Neural progenitor cell (in vitro differentiated cells): ENCODE measurements around the gene FAM78A.

Experiments used
- EZH2 ChIP-seq: fragments of 200-600 bp; sonication (generic); IDR thresholded peaks from 2 replicates; pipeline ENCODE4 v1.6.1; 2017; ENCODE audit warnings: antibody characterized with exemption, mild to moderate bottlenecking, moderate library complexity
- EZH2phosphoT487 ChIP-seq: fragments of 200-600 bp; sonication (generic); IDR thresholded peaks from 2 replicates; pipeline ENCODE4 v1.6.1; 2017; ENCODE audit warnings: antibody characterized with exemption
- TF ChIP-seq, protein P1 (sequence below): fragments of 200-600 bp; sonication (generic); IDR thresholded peaks from 2 replicates; pipeline ENCODE4 v1.5.1; 2017; ENCODE audit warnings: antibody characterized with exemption, mild to moderate bottlenecking

DNA sequence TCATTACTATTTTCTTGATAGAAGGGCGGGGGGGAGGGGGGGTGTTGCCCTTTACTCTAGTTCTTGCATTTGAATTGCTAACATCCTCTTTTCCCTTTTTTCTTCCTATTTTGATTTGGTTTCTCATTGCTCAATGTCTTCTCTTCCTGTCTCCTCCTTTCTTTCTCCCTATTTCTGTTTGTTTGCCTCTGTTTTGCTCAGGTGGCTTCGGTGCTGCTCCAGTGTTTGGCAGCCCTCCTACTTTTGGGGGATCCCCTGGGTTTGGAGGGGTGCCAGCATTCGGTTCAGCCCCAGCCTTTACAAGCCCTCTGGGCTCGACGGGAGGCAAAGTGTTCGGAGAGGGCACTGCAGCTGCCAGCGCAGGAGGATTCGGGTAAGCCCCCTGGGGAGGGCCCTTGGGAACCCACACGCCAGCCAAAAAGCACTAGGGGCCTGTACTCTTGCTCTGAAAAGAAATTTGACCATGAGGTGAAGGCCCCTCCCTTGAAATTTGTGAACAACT lies 48.3 kb downstream of the FAM78A start:
- TF ChIP-seq, protein P1, sequence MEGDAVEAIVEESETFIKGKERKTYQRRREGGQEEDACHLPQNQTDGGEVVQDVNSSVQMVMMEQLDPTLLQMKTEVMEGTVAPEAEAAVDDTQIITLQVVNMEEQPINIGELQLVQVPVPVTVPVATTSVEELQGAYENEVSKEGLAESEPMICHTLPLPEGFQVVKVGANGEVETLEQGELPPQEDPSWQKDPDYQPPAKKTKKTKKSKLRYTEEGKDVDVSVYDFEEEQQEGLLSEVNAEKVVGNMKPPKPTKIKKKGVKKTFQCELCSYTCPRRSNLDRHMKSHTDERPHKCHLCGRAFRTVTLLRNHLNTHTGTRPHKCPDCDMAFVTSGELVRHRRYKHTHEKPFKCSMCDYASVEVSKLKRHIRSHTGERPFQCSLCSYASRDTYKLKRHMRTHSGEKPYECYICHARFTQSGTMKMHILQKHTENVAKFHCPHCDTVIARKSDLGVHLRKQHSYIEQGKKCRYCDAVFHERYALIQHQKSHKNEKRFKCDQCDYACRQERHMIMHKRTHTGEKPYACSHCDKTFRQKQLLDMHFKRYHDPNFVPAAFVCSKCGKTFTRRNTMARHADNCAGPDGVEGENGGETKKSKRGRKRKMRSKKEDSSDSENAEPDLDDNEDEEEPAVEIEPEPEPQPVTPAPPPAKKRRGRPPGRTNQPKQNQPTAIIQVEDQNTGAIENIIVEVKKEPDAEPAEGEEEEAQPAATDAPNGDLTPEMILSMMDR: no peak
- TF ChIP-seq EZH2phosphoT487 (no peak), EZH2 (no peak)
